IPS-NIHi7 (cell line): Measurements from ENCODE around the gene NFIX.

Source experiments
- DNase-seq: peaks from one replicate; pipeline ENCODE4 v3.0.0; 2012; ENCODE audit warnings: mixed read lengths; ENCODE audit errors: extremely low spot score

NFIX gene

GRCh38 chr19:13122980-13123957, 128.0 kb downstream of the NFIX start:
- no peak for DNase-seq

- no peak for DNase-seq
Observed at GRCh38 chr19:13127051-13127450, 131.8 kb downstream of the NFIX start.

GRCh38 chr19:13127811-13128575, 132.7 kb downstream of the NFIX start:
- no peak for DNase-seq

- no peak for DNase-seq
Observed at GRCh38 chr19:13128583-13128982, 133.3 kb downstream of the NFIX start.

GRCh38 chr19:13129384-13129783, 134.1 kb downstream of the NFIX start:
- no peak for DNase-seq

- DNase-seq = no peak
Observed at GRCh38 chr19:13130886-13131490, 135.7 kb downstream of the NFIX start.

GRCh38 chr19:13132471-13133180, 137.4 kb downstream of the NFIX start:
- DNase-seq = no peak

GRCh38 chr19:13133241-13133870, 138.1 kb downstream of the NFIX start:
- DNase-seq = no peak

GRCh38 chr19:13134626-13135025, 139.4 kb downstream of the NFIX start:
- DNase-seq = no peak

- DNase-seq = no peak
Observed at GRCh38 chr19:13135068-13136062, 140.1 kb downstream of the NFIX start.

GRCh38 chr19:13137290-13137794, 142.1 kb downstream of the NFIX start:
- DNase-seq = no peak

- no peak for DNase-seq
Observed at GRCh38 chr19:13138171-13138915, 143.1 kb downstream of the NFIX start.

- DNase-seq = no peak
Observed at GRCh38 chr19:13138916-13139198, 143.6 kb downstream of the NFIX start.

GRCh38 chr19:13139633-13140311, 144.5 kb downstream of the NFIX start:
- DNase-seq = no peak

- no peak for DNase-seq
Observed at GRCh38 chr19:13146763-13147563, 151.7 kb downstream of the NFIX start.
